ENCODE data around the gene SIL1. TPM values are rescaled to one million over a fixed set of nuclear protein-coding genes. Genes with fewer than 3 reads are reported as not detected.

The SIL1 gene
- polyA plus RNA-seq, 1 experiment, result 64.6 TPM

GRCh38 chr5:138960145-138960692 is 237.9 kb downstream of the SIL1 start:
- POLR2A ChIA-PET, result no interaction called here
- CTCF ChIA-PET, result interaction anchor here (0.6 kb wide), 2 partner anchors 16 to 35 kb away, joined by 3 read pairs; no protein-coding TSS in a partner anchor
- Histone ChIP-seq H3K27ac (ENCODE audit: low read depth, low read length) (no peak overlapping the region), H3K4me3 (ENCODE audit: low read depth, low read length) (no peak overlapping the region), H3K9me3 (ENCODE audit: control insufficient read depth, insufficient read depth, low read length) (no peaks in the 10 kb centered on the region), H3K27me3 (ENCODE audit: control insufficient read depth, insufficient read depth, low read length) (no peaks in the 10 kb centered on the region)
- no peak for TF ChIP-seq CTCF (IDR thresholded peaks at IDR 0.05; ENCODE audit: low read depth, low read length)
- DNase-seq (ENCODE audit: low read depth, low spot score), result no peak

- no peaks in the 10 kb centered on the region for H3K27me3 ChIP-seq (ENCODE audit: control insufficient read depth, insufficient read depth, low read length)
- DNase-seq (ENCODE audit: low read depth, low spot score), result no peak
- TF ChIP-seq CTCF (IDR thresholded peaks at IDR 0.05; ENCODE audit: low read depth, low read length), result no peak
- no peaks in the 10 kb centered on the region for H3K9me3 ChIP-seq (ENCODE audit: control insufficient read depth, insufficient read depth, low read length)
- no peak overlapping the region for H3K4me3 ChIP-seq (ENCODE audit: low read depth, low read length)
- ChIA-PET POLR2A (no interaction called here), CTCF (no interaction called here)
- no peak overlapping the region for H3K27ac ChIP-seq (ENCODE audit: low read depth, low read length)
These were observed 241.4 kb downstream of the SIL1 start for GRCh38 chr5:138956801-138957200.

- ChIA-PET CTCF (interaction anchor here (0.6 kb wide), 1 partner anchor 295 kb away, joined by 3 read pairs; no protein-coding TSS in a partner anchor), POLR2A (interaction anchor here (1.0 kb wide), 1 partner anchor 20 kb away, joined by 3 read pairs; no protein-coding TSS in a partner anchor)
- H3K27me3 ChIP-seq (ENCODE audit: control insufficient read depth, insufficient read depth, low read length), result no peaks in the 10 kb centered on the region
- no peak overlapping the region for H3K4me3 ChIP-seq (ENCODE audit: low read depth, low read length)
- H3K27ac ChIP-seq (ENCODE audit: low read depth, low read length), result no peak overlapping the region
- no peak for TF ChIP-seq CTCF (IDR thresholded peaks at IDR 0.05; ENCODE audit: low read depth, low read length)
- no peak for DNase-seq (ENCODE audit: low read depth, low spot score)
- no peaks in the 10 kb centered on the region for H3K9me3 ChIP-seq (ENCODE audit: control insufficient read depth, insufficient read depth, low read length)
These were observed 242.4 kb downstream of the SIL1 start for GRCh38 chr5:138955671-138956295.

- no peak for TF ChIP-seq CTCF (IDR thresholded peaks at IDR 0.05; ENCODE audit: low read depth, low read length)
- Histone ChIP-seq H3K27ac (ENCODE audit: low read depth, low read length) (no peak overlapping the region), H3K4me3 (ENCODE audit: low read depth, low read length) (no peak overlapping the region), H3K9me3 (ENCODE audit: control insufficient read depth, insufficient read depth, low read length) (no peaks in the 10 kb centered on the region), H3K27me3 (ENCODE audit: control insufficient read depth, insufficient read depth, low read length) (no peaks in the 10 kb centered on the region)
- ChIA-PET POLR2A (interaction anchor here (1.0 kb wide), 1 partner anchor 20 kb away, joined by 3 read pairs; no protein-coding TSS in a partner anchor), CTCF (interaction anchor here (0.6 kb wide), 2 partner anchors 129 to 296 kb away, joined by 3 to 4 read pairs; no protein-coding TSS in a partner anchor)
- DNase-seq (ENCODE audit: low read depth, low spot score), result no peak
These were observed 243.0 kb downstream of the SIL1 start for GRCh38 chr5:138955013-138955660.
